Measurements from ENCODE around the gene ZNF618. TPM values are rescaled to one million over a fixed set of nuclear protein-coding genes. Genes with fewer than 3 reads are reported as not detected.
A peak's percentile ranks its signal among the peaks of the same experiment; 100 is the strongest.

ZNF618 gene
- total RNA-seq, 1 donor from 2014 or later = 7.4 TPM

- Histone ChIP-seq H3K9me3 (no peaks in the 10 kb centered on the region), H3K4me1 (no peaks in the 10 kb centered on the region), H3K27me3 (no peaks in the 10 kb centered on the region), H3K4me3 (no peak overlapping the region), H3K36me3 (peaks cover 0 to 15% of the 10 kb centered on the region in 2 donors), H3K27ac (no peak overlapping the region)
- TF ChIP-seq, protein P1, sequence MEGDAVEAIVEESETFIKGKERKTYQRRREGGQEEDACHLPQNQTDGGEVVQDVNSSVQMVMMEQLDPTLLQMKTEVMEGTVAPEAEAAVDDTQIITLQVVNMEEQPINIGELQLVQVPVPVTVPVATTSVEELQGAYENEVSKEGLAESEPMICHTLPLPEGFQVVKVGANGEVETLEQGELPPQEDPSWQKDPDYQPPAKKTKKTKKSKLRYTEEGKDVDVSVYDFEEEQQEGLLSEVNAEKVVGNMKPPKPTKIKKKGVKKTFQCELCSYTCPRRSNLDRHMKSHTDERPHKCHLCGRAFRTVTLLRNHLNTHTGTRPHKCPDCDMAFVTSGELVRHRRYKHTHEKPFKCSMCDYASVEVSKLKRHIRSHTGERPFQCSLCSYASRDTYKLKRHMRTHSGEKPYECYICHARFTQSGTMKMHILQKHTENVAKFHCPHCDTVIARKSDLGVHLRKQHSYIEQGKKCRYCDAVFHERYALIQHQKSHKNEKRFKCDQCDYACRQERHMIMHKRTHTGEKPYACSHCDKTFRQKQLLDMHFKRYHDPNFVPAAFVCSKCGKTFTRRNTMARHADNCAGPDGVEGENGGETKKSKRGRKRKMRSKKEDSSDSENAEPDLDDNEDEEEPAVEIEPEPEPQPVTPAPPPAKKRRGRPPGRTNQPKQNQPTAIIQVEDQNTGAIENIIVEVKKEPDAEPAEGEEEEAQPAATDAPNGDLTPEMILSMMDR (IDR thresholded peaks at IDR 0.05) = no peak
- TF ChIP-seq POLR2A (IDR thresholded peaks at IDR 0.05) (no peak), POLR2AphosphoS5 (IDR thresholded peaks at IDR 0.05; ENCODE audit: insufficient read depth in 1 of 2, low read depth in 1 of 2) (no peak)
- DNase-seq (ENCODE audit: extremely low spot score in 2 of 2) = peak; percentile 47 to 81
- intact Hi-C loops (cut with DNase I) = no loop called here
Measured at GRCh38 chr9:114016101-114016500, 140.0 kb downstream of the ZNF618 start.

DNA sequence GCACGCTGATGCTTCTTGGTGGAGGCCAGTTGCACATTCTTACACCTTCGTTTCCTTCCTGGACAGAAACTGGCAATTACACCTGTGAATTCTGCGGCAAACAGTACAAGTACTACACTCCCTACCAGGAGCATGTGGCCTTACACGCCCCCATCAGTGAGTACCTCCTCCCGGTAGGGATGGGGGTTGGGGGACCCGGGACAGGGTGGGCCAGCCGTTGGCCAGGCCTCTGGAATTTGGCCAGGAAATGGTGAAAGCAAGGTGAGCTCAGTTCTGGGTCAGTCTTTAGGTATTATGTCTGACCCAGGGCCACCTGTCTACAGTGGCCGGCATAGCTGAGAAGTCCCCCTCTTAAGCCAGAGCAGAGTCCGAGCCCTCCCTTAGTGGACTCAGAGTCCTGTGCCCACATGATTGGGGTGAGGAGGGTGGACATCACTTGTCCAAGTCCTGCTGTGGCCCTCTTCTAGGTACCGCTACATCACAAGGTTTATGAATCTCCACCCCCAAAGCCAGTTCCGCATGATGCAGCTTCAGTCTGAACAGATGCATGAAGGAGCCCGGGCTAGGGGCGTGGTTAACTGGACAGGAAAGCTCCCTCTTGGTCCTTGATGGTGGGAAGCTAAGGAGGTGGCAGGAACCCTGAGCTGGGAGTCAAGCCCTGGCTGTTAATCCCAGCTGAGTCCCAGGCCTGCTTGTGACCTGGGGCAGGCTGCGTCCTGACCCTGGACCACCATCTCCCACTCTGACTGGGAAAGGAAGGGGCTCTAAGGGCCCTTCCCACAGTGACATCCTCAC is 140.7 kb downstream of the ZNF618 start:
- H3K27me3 ChIP-seq = no peaks in the 10 kb centered on the region
- no peak overlapping the region for H3K27ac ChIP-seq
- H3K4me1 ChIP-seq = no peaks in the 10 kb centered on the region
- peaks cover 0 to 15% of the 10 kb centered on the region in 2 donors for H3K36me3 ChIP-seq
- H3K9me3 ChIP-seq = no peaks in the 10 kb centered on the region
- intact Hi-C loops (cut with DNase I) = no loop called here
- no peak for TF ChIP-seq POLR2A (IDR thresholded peaks at IDR 0.05)
- TF ChIP-seq, protein P1 (IDR thresholded peaks at IDR 0.05) = no peak
- TF ChIP-seq POLR2AphosphoS5 (IDR thresholded peaks at IDR 0.05; ENCODE audit: insufficient read depth in 1 of 2, low read depth in 1 of 2) = no peak
- DNase-seq (ENCODE audit: extremely low spot score in 2 of 2) = peak; percentile 67 to 79
- no peak overlapping the region for H3K4me3 ChIP-seq

GRCh38 chr9:114017741-114018715 is 141.9 kb downstream of the ZNF618 start:
- peaks cover 0 to 19% of the 10 kb centered on the region in 2 donors for H3K36me3 ChIP-seq
- TF ChIP-seq POLR2AphosphoS5 (IDR thresholded peaks at IDR 0.05; ENCODE audit: insufficient read depth in 1 of 2, low read depth in 1 of 2) (no peak), POLR2A (IDR thresholded peaks at IDR 0.05) (no peak)
- TF ChIP-seq, protein P1 (IDR thresholded peaks at IDR 0.05) = no peak
- intact Hi-C loops (cut with DNase I) = no loop called here
- H3K27ac ChIP-seq = no peak overlapping the region
- H3K4me3 ChIP-seq = no peak overlapping the region
- no peaks in the 10 kb centered on the region for H3K4me1 ChIP-seq
- DNase-seq (ENCODE audit: extremely low spot score in 2 of 2) = peak; percentile 69 to 95
- no peaks in the 10 kb centered on the region for H3K27me3 ChIP-seq
- no peaks in the 10 kb centered on the region for H3K9me3 ChIP-seq

DNA sequence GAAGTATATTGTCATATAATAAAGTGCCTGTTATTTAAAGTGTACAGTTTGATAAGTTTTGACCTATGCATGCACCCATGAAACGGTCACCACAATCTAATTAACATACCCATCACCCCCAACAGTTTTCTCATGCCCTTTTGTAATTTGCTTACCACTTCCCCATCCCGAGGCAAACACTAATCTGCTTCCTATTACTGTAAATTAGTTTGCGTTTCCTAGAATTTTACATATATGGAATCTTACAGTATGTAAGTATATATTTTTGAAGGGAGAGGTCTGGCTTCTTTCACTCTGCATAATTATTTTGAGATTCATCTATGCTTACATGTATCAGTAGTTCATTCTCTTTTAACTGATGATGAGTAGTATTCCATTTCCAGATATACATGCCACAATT is 145.5 kb downstream of the ZNF618 start:
- Histone ChIP-seq H3K9me3 (peaks cover 2% of the 10 kb centered on the region), H3K27me3 (no peaks in the 10 kb centered on the region), H3K4me1 (no peaks in the 10 kb centered on the region), H3K36me3 (peaks cover 0 to 15% of the 10 kb centered on the region in 2 donors), H3K27ac (no peak overlapping the region), H3K4me3 (no peak overlapping the region)
- DNase-seq (ENCODE audit: extremely low spot score in 2 of 2) = no peak
- intact Hi-C loops (cut with DNase I) = no loop called here
- TF ChIP-seq POLR2AphosphoS5 (IDR thresholded peaks at IDR 0.05; ENCODE audit: insufficient read depth in 1 of 2, low read depth in 1 of 2) (no peak), POLR2A (IDR thresholded peaks at IDR 0.05) (no peak)
- TF ChIP-seq, protein P1 (IDR thresholded peaks at IDR 0.05) = no peak

Data from vagina (tissue), 2 donors.